Renal cortex interstitium (tissue), 11 donors: ENCODE results near the gene DCAF12. TPM values are rescaled to one million over a fixed set of nuclear protein-coding genes. Genes with fewer than 3 reads are reported as not detected.
"Not testable (repeated sequence)": the region's sequence is repeated elsewhere in the genome, so short reads cannot be mapped to it uniquely, and the experiment has no call there.

ENCODE experiments used
- DNase-seq, 11 donors: peaks; one replicate each; pipeline ENCODE4 v3.0.0-alpha.2; 2013; ENCODE audit warnings: low read depth in 9 of 11, low spot score in 4 of 11; ENCODE audit errors: extremely low read depth in 1 of 11
- polyA plus RNA-seq, 3 donors: library from polyadenylated mRNA; unstranded; fragments of 120-200 nt; gene quantifications; one replicate each; pipeline ENCODE4 v1.2.1, GENCODE V29; 2013; ENCODE audit not compliant: insufficient read length in 3 of 3

Gene DCAF12
- polyA plus RNA-seq, 3 donors = 56.2 to 67.2 (median 60.8) TPM

DNA sequence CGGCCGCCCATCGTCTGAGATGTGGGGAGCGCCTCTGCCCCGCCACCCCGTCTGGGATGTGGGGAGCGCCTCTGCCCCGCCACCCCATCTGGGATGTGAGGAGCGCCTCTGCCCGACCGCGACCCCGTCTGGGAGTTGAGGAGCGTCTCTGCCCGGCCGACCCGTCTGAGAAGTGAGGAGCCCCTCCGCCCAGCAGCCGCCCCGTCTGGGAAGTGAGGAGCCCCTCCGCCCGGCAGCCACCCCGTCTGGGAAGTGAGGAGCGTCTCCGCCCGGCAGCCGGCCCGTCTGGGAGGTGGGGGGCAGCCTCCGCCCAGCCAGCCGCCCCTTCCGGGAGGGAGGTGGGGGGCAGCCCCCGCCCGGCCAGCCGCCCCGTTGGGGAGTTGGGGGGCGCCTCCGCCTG is 87.6 kb downstream of the DCAF12 start:
- DNase-seq = not testable (repeated sequence)

DNA sequence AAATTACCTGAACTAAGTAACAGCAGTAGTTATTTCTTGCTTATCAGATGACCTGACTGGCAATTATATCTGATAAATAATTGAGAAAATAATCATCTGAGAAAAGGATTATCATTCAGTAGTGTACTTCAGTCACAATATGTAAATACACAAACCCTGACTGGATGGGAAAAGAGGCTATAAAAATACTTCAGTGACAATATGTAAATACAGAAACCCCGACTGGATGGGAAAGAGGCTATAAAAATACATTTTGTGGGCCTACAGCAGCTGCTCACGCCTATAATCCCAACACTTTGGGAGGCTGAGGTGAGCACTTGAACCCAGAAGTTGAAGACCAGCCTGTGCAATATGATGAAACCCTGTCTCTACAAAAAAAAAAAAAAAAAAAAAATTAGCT is 88.9 kb downstream of the DCAF12 start:
- no peak for DNase-seq

DNA sequence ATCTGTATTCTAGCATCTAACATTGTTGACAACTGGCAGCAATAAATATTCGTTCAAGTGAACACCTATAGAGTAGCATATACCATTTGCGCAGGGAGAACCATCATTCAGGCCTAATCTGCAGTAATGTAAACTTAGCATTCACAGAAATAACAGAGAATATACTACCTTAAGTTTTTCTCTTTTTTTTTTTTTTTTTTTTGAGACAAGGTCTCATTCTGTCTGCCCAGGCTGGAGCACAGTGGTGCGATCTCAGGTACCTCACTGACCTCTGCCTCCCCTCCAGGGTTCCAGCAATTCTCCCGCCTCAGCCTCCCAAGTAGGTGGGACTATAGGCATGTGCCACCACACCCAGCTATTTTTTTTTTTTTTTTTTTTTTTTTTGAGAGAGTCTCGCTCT is 89.9 kb downstream of the DCAF12 start:
- no peak for DNase-seq

Other genes with a start within 250 kb of the DCAF12 start
- gene UBAP2, start 77.8 kb downstream of the DCAF12 start, polyA plus RNA-seq = 10 to 100 TPM; 37.1 to 43.5 (median 41.2) TPM
- gene UBAP1, start 52.3 kb upstream of the DCAF12 start, polyA plus RNA-seq = 10 to 100 TPM; 51.2 to 59.1 (median 53.8) TPM
- gene KIF24, start 202.6 kb upstream of the DCAF12 start, polyA plus RNA-seq = 1 to 10 TPM; 6.1 to 6.6 (median 6.4) TPM
- gene NUDT2, start 202.9 kb upstream of the DCAF12 start, polyA plus RNA-seq = 10 to 100 TPM; 26.5 to 36.2 (median 29.8) TPM